Measurements from ENCODE around the gene C4orf36. TPM values are rescaled to one million over a fixed set of nuclear protein-coding genes. Genes with fewer than 3 reads are reported as not detected.
A peak's percentile ranks its signal among the peaks of the same experiment; 100 is the strongest.

The C4orf36 gene
- total and polyA plus RNA-seq, 11 donors = 0.36 to 2.4 (median 1.2) TPM; not detected in 3

GRCh38 chr4:86835677-86836076, 56.5 kb downstream of the C4orf36 start:
- TF ChIP-seq POLR2A (IDR thresholded peaks at IDR 0.05) = no peak
- TF ChIP-seq CTCF (IDR thresholded peaks at IDR 0.05) = no peak
- no peak overlapping the region for H3K4me3 ChIP-seq
- intact Hi-C loops (cut with DNase I) = no loop called here
- no peaks in the 10 kb centered on the region for H3K27me3 ChIP-seq
- DNase-seq = no peak
- no peaks in the 10 kb centered on the region for H3K9me3 ChIP-seq
- peaks cover 0 to 3% (median 0%) of the 10 kb centered on the region in 9 donors for H3K36me3 ChIP-seq
- H3K27ac ChIP-seq = no peak overlapping the region
- no peak for ATAC-seq
- 86 to 94% (median 90%) methylated on average over 3 of the region's 3 CpGs for WGBS, 4 donors
- H3K4me1 ChIP-seq = no peaks in the 10 kb centered on the region

- no peak overlapping the region for H3K27ac ChIP-seq
- H3K4me1 ChIP-seq = no peaks in the 10 kb centered on the region
- intact Hi-C loops (cut with DNase I) = no loop called here
- H3K36me3 ChIP-seq = peaks cover 0 to 10% (median 0%) of the 10 kb centered on the region in 9 donors
- ATAC-seq (no peak), DNase-seq (no peak)
- H3K4me3 ChIP-seq = no peak overlapping the region
- 83 to 97% (median 88%) methylated on average over 3 of the region's 3 CpGs for WGBS, 4 donors
- H3K27me3 ChIP-seq = no peaks in the 10 kb centered on the region
- TF ChIP-seq CTCF (IDR thresholded peaks at IDR 0.05) (no peak), POLR2A (IDR thresholded peaks at IDR 0.05) (no peak)
- H3K9me3 ChIP-seq = peaks cover 0 to 6% (median 0%) of the 10 kb centered on the region in 12 donors
Measured at GRCh38 chr4:86834901-86835300, 57.3 kb downstream of the C4orf36 start.

DNA sequence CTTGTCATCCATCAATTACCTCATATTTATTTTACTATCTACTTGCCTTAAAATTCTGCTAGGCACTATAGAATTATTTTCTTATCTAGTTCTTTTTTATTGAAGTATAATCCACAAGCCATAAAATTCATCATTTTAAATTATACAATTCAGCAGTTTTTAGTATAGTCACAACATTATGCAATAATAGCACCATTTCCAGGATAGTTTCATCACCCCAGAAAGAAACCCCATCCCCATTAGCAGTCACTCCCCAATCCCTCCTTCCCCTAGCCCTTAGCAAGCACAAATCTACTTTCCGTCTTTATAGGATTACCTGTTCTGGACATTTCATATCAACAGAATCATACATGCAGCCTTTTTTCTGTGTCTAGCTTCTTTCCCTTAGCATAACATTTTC, 58.6 kb downstream of the C4orf36 start:
- peaks cover 0 to 15% (median 0%) of the 10 kb centered on the region in 9 donors for H3K36me3 ChIP-seq
- DNase-seq (no peak), ATAC-seq (no peak)
- no peak overlapping the region for H3K27ac ChIP-seq
- intact Hi-C loops (cut with DNase I) = no loop called here
- no peaks in the 10 kb centered on the region for H3K27me3 ChIP-seq
- H3K9me3 ChIP-seq = peaks cover 0 to 6% (median 0%) of the 10 kb centered on the region in 12 donors
- TF ChIP-seq CTCF (IDR thresholded peaks at IDR 0.05) (no peak), POLR2A (IDR thresholded peaks at IDR 0.05) (no peak)
- H3K4me3 ChIP-seq = no peak overlapping the region
- H3K4me1 ChIP-seq = no peaks in the 10 kb centered on the region
- 91 to 100% (median 98%) methylated on average over 1 of the region's 1 CpG for WGBS, 4 donors

DNA sequence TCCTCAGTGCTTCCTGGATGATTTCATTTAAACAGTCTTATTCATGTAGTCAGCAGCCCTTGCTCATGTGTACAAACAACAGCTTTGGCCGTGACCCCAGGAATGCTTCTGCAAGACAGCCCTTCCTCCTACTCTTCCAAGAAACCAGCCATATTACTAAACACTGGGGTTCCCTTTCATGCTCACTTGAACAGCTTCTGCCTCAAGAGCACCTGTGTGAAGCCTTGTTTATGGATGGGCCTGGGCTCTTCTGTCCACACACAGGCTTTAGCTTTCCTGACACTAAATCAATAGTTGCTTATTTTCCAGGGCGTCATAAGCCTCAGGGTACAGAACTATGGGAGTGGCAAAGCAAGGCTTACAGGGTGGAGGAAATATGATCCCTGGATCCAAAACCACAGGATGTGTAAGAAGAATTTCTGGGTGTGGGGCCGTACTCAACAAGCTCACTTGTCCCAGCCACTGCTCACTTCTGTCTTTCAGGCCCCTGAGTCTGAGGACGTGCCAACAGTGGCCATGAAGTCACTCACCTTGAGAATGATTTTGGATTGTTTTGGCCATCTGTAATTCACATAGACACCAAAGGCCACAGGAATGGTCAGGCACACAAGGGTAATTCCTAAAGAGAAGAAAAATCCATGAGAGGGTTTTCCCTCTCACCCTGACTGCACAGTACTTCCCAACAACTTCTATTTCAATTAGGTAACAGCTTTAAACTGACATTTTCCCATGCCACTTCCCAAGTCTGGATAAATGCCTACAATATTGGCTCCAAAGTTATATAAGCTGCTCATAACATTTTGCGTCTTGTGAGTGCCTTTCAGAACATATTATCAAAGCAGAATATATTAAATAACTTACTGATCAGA, 60.7 kb downstream of the C4orf36 start:
- no peaks in the 10 kb centered on the region for H3K4me1 ChIP-seq
- H3K9me3 ChIP-seq = peaks cover 0 to 6% (median 0%) of the 10 kb centered on the region in 12 donors
- H3K4me3 ChIP-seq = no peak overlapping the region
- no peak overlapping the region for H3K27ac ChIP-seq
- WGBS, 4 donors = 82 to 91% (median 86%) methylated on average over 5 of the region's 5 CpGs
- ATAC-seq (peak in 2 of 4 donors; percentile 33 to 39), DNase-seq (no peak)
- TF ChIP-seq POLR2A (IDR thresholded peaks at IDR 0.05) (no peak), CTCF (IDR thresholded peaks at IDR 0.05) (no peak)
- intact Hi-C loops (cut with DNase I) = no loop called here
- no peaks in the 10 kb centered on the region for H3K27me3 ChIP-seq
- peaks cover 0 to 20% (median 0%) of the 10 kb centered on the region in 9 donors for H3K36me3 ChIP-seq

Other genes starting within 250 kb of the C4orf36 start
- 1 to 10 TPM in 1 of 9 donors, under 1 TPM in 8; 0.30 to 2.0 (median 0.57) TPM for gene SLC10A6, start 43.0 kb downstream of the C4orf36 start, total RNA-seq
- under 1 TPM in 1 of 2 donors, not detected in 1; 0.35 TPM for gene SLC10A6, start 43.0 kb downstream of the C4orf36 start, polyA plus RNA-seq
- gene AFF1, start 42.6 kb upstream of the C4orf36 start, total RNA-seq = 10 to 100 TPM; 55.8 to 96.5 (median 73.3) TPM
- gene AFF1, start 42.6 kb upstream of the C4orf36 start, polyA plus RNA-seq = 10 to 100 TPM; 51.8 to 72.8 TPM